NT2/D1 (cell line): ENCODE data around the gene TUBA4B.
A peak's percentile ranks its signal among the peaks of the same experiment; 100 is the strongest.
"Not testable (repeated sequence)": the region's sequence is repeated elsewhere in the genome, so short reads cannot be mapped to it uniquely, and the experiment has no call there.

Experiments used
- DNase-seq: peaks from one replicate; pipeline ENCODE4 v3.0.0-alpha.2; 2011; ENCODE audit warnings: low read depth, low spot score
- H3K27me3 ChIP-seq: 2 replicates; pipeline ENCODE4 v1.6.0; 2011; ENCODE audit warnings: mild to moderate bottlenecking; ENCODE audit not compliant: insufficient read length, insufficient read depth
- H3K36me3 ChIP-seq: 2 replicates; pipeline ENCODE4 v1.6.1; 2011; ENCODE audit warnings: mild to moderate bottlenecking, low read length, mixed read lengths; ENCODE audit not compliant: insufficient read depth, insufficient read length
- H3K4me1 ChIP-seq: 2 replicates; pipeline ENCODE4 v1.5.1; 2011; ENCODE audit not compliant: insufficient read depth, insufficient read length
- H3K4me3 ChIP-seq: 2 replicates; pipeline ENCODE4 v1.5.1; 2011; ENCODE audit warnings: low read depth; ENCODE audit not compliant: insufficient read length
- H3K9ac ChIP-seq: 2 replicates; pipeline ENCODE4 v1.6.0; 2011; ENCODE audit warnings: low read depth; ENCODE audit not compliant: insufficient read length
- H3K9me3 ChIP-seq: 2 replicates; pipeline ENCODE4 v1.5.1; 2011; ENCODE audit warnings: mild to moderate bottlenecking, low read length; ENCODE audit not compliant: insufficient read depth
- SUZ12 ChIP-seq: IDR thresholded peaks from 2 replicates; pipeline ENCODE4 v1.6.1; 2011; ENCODE audit not compliant: insufficient read length, insufficient read depth; ENCODE audit errors: extremely low read depth
- YY1 ChIP-seq: IDR thresholded peaks from 2 replicates; pipeline ENCODE4 v1.6.1; 2011; ENCODE audit not compliant: insufficient read length, insufficient read depth
- ZNF274 ChIP-seq: IDR thresholded peaks from 2 replicates; pipeline ENCODE4 v1.6.1; 2011; ENCODE audit warnings: mild to moderate bottlenecking, low read depth, low read length

The TUBA4B gene

GRCh38 chr2:219252084-219252483 lies 959 bp upstream of the TUBA4B start:
- TF ChIP-seq ZNF274 (no peak), SUZ12 (no peak), YY1 (no peak)
- no peaks in the 10 kb centered on the region for H3K9me3 ChIP-seq
- H3K36me3 ChIP-seq, result peaks cover 44% of the 10 kb centered on the region
- H3K4me1 ChIP-seq, result peaks cover 25% of the 10 kb centered on the region
- peaks cover 55% of the 10 kb centered on the region for H3K27me3 ChIP-seq
- no peak overlapping the region for H3K9ac ChIP-seq
- no peak overlapping the region for H3K4me3 ChIP-seq
- DNase-seq, result no peak

DNA sequence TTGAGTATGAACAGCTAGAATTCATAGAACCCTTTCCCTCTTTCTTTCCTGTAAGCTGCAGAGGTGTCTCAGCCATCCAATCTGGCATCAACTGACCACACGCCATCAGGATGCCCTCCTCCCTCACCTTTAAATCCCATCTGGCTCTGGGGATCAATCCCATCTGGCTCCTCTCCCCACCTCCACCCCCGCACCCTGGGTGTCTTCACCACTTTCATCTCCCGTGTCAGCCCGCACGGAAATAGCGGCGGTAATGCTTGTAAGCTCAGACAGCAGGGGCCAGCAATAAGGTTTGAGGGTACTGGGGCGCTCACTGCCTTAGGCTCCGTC lies 508 bp upstream of the TUBA4B start:
- Histone ChIP-seq H3K9ac (peak overlapping the region; percentile 72), H3K27me3 (peaks cover 55% of the 10 kb centered on the region), H3K4me3 (peak overlapping the region; percentile 53), H3K9me3 (no peaks in the 10 kb centered on the region), H3K36me3 (peaks cover 39% of the 10 kb centered on the region), H3K4me1 (peaks cover 25% of the 10 kb centered on the region)
- TF ChIP-seq ZNF274 (no peak), YY1 (no peak), SUZ12 (no peak)
- DNase-seq, result no peak

DNA sequence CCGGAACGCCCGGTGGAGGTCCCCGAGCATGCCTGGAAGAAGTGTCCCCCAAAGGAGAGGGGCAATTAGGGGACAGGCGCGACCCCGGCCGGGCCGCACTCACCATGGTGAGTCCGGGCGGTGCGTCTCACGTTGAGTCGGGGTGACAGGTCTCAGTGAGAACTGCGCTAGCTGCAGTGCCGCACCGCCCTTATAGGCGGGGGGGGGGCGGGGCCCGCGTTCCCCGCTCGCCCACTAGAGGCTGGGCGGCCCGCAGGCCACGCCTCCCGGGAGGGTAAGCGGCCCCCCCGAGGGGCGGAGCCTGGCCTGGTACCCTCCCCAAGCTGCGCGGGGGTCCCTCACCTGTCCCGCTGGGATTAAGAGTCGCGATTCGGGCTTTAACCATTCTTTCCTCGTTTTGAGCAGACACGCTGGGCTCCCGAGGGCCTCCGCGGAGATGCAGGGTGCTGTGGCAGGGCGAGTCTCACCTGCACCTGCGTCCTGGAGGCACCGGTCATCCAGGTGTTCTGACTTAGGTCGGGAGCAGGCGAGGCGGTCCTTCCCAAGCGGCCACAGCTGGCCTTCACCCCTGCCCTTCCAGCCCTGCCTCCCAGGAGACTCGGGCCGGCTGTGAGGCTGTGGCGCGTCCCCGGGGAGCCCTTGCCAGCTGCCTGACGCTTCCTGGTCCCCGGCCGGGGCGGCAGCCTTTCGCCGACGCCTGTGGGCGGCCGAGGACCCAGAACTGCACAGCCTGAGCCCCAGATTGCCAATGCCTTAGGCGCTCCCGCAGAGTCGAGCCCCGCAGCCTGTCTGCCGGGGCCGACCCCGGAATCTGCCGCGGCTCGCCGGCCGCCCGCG lies 928 bp downstream of the TUBA4B start, which contains the start of gene TUBA4A:
TSS of gene TUBA4A (minus strand) at position 166 of the 837 bp plus-strand sequence. CDS start at position 106, 60 bp downstream.
- no peaks in the 10 kb centered on the region for H3K9me3 ChIP-seq
- no peak for DNase-seq
- H3K4me3 ChIP-seq, result peak within 1 kb of the TSS; percentile 53
- peaks cover 25% of the 10 kb centered on the region for H3K36me3 ChIP-seq
- TF ChIP-seq ZNF274, result no peak
- no peak for TF ChIP-seq YY1
- peak; percentile 84 for TF ChIP-seq SUZ12
- H3K4me1 ChIP-seq, result peaks cover 23% of the 10 kb centered on the region
- H3K9ac ChIP-seq, result peak within 1 kb of the TSS; percentile 72
- peaks cover 55% of the 10 kb centered on the region for H3K27me3 ChIP-seq

- DNase-seq, result no peak
- Histone ChIP-seq H3K9ac (no peak overlapping the region), H3K27me3 (peaks cover 57% of the 10 kb centered on the region), H3K4me1 (peaks cover 17% of the 10 kb centered on the region), H3K36me3 (peaks cover 18% of the 10 kb centered on the region), H3K4me3 (peak overlapping the region; percentile 53), H3K9me3 (no peaks in the 10 kb centered on the region)
- TF ChIP-seq ZNF274 (no peak), SUZ12 (no peak)
Measured at GRCh38 chr2:219254590-219255201, 1.7 kb downstream of the TUBA4B start.

DNA sequence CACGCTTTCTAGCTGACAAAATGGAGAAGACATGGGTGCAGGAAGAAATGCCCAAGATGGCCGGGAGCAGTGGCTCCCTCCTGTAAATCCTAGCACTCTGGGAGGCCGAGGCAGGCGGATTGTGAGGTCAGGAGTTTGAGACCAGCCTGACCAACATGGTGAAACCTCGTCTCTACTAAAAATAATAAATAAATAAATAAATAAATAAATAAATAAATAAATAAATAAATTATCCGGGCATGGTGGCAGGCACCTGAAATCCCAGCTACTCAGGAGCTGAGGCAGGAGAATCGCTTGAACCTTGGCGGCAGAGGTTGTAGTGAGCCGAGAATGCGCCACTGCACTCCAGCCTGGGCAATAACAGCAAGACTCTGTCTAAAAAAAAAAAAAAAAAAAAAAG lies 5.9 kb downstream of the TUBA4B start:
- peaks cover 32% of the 10 kb centered on the region for H3K27me3 ChIP-seq
- not testable (repeated sequence) for DNase-seq, H3K9me3 ChIP-seq, H3K36me3 ChIP-seq, H3K4me1 ChIP-seq, H3K4me3 ChIP-seq, H3K9ac ChIP-seq

DNA sequence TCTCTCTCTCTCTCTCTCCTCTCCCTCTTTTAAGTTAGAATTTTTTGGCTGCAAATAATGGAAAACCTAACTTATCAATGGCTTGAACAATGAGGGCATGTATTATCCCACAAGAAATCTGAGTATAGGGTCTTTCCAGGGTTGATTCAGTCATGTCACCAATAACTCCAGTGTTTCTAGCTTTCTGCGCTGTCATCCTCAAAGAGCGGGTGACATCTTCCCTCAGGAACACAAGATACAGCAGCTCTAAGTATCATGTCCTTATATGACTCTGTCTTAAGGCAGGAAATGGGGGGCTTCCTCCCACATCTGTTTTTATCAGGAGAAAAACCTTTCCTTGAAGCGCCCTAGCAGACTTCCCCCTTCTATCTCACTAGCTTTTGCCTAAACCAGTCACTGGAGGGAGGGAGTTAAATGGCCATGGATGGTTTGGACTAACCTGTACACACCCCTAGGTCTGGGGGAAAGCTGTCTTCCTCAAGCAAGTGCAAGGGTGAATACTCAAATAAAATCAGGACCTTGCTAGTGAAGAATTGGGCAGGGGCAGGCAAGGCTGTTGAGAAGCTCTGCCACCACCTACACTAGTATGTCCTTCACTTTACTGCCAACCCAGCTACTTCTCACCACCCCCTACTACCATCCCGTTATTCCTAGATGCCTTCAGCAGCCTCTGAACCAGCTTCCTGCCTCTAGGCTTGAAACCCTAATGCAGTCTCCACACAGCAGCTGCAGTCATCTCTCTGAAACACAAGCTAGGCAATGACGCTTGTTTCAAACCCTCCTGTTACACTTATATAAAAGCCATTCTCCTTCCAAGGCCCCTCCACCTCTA lies 8.2 kb downstream of the TUBA4B start:
- H3K9me3 ChIP-seq, result no peaks in the 10 kb centered on the region
- TF ChIP-seq ZNF274 (no peak), YY1 (no peak), SUZ12 (no peak)
- peaks cover 3% of the 10 kb centered on the region for H3K4me1 ChIP-seq
- no peak overlapping the region for H3K4me3 ChIP-seq
- no peak overlapping the region for H3K9ac ChIP-seq
- peaks cover 9% of the 10 kb centered on the region for H3K27me3 ChIP-seq
- no peaks in the 10 kb centered on the region for H3K36me3 ChIP-seq
- no peak for DNase-seq

DNA sequence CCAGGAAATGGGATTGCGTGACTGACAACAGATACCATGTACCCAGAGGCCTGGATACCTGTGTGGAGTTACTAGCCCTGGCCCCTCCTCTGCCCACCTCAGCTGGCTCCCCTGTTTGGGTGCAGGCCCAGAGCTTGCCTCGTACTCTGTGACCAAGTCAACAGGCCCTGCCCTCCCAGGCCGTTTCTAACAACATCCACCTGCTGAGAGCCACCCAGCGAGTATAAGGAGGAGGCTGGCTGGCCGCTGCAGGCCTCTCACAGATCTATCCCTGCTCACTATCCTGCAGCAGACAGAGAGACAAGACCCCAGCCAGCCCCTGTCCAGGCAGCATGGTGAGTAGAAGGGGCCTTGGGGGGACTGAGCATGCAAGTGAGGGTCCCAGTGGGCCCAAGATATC lies 13.2 kb downstream of the TUBA4B start:
- H3K4me1 ChIP-seq, result peaks cover 3% of the 10 kb centered on the region
- H3K9me3 ChIP-seq, result no peaks in the 10 kb centered on the region
- no peak overlapping the region for H3K4me3 ChIP-seq
- no peak for TF ChIP-seq SUZ12
- no peak for TF ChIP-seq ZNF274
- no peak for TF ChIP-seq YY1
- no peak overlapping the region for H3K9ac ChIP-seq
- H3K27me3 ChIP-seq, result no peaks in the 10 kb centered on the region
- no peak for DNase-seq
- H3K36me3 ChIP-seq, result no peaks in the 10 kb centered on the region
